Measurements from ENCODE around the gene MIB2.
A peak's percentile ranks its signal among the peaks of the same experiment; 100 is the strongest.
"Not testable (repeated sequence)": the region's sequence is repeated elsewhere in the genome, so short reads cannot be mapped to it uniquely, and the experiment has no call there.

Gene MIB2

DNA sequence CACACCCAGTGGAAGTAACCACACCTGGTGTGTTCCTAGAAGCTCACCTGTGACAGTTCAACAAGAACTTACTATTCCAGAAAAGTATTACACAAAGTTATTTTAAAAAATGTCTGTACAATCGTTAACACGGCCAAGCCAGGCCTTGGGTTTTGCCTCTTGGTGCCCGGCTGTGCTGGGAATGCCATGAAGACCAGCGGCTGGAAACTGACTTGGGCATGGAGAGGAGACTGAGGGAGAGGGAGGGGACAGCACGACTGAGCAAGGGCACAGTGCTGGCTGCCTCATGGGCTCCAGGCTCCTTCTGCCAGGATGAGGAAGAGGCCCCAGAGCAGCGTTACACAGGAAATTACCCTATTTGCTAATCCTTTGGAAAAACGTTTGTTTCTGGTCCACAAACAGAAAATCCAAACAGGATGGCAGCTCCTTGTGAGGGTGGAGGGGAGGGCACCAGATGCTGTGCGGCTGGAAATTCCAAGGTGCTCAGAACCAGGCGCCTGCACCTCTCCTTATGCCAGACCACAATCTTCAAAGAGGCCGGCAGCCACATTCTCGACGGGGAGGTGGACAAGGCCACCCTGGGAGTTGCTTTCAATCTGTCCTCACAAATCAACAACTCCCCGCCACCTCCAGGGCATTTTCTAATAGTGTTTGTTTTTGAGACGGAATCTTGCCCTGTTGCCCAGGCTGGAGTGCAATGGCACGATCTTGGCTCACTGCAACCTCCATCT is 47.7 kb downstream of the MIB2 start:
- not testable (repeated sequence) for DNase-seq

DNA sequence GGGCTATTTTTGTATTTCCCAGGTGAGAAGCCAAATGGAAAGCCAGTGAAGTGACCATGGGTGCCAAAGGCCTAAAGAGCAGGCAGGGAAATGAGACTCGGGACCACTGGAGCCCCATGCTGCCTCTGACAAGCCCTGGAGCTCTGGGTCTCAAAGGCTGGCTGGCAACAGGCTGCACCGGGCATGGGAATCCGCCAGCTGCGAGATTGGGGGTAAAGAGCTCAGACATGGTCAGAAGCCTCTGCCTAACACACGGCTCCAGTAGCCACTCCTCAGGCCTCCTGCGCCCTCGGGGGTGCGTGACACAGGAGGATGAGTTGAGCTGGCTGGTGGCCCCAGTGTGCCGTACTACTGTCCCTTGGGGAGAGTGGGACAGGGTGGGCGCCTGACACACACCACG is 49.0 kb downstream of the MIB2 start:
- not testable (repeated sequence) for DNase-seq

DNA sequence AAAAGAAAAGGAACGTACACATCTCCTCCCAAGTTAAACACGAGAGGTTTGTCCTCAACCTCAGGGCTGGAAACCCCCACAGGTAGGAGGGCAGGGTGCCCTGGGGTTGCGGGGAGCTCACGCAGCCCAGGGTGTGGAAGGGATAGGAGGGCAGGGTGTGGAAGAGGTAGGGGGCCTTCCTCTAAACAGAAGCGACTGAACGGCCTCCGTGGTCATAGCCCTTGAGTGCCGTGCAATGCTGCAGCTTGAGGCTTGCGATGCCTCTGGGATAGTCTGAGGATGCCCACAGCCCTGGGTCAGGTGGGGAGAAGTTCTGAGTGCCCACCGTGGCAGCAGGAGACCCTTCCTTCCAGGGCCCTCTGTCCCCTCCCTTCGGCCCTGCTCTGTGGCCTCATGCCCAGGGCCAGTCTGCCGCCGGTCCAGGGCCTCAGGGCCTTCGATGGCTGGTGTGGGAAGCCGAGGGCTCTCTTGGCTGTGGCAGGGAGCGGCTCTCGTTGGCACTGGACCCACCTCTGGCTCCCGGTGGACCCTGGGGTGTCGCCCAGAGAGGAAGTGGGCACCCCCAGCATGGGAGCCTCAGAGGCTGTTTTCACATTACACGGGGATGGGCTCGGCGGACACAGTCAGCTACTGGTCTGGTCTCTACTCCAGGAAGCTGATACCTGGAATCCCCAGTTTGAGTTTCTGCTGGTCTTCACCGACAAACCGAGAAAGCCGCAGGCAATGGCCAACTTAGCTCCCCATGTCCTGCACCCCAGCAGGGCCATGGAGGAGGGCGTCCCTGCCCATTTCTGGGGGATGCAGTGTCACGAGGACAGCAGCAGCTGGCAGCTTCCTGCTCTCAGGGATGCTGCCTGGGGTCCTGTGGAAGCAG is 49.9 kb downstream of the MIB2 start:
- no peak for DNase-seq

DNA sequence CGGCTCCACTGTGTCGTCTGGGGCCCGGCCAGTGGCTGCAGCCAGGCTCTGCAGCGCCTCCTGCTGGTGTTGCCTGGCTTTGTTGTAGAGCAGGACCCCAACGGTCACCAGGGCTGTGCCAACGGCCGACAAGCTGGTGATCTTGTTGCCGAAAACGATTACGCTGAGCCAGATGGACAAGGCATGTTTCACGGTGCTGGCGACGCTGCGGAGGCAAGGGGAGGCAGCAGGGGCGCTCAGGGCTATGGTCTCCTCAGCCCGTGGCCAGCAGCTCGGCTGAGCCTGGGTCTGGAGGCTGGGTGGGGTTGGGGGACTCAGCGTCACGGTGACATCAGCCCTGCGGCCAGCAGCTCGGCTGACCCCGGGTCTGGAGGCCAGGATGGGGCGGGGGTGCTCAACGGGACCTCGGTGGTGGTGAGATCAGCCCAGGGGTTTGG is 50.5 kb downstream of the MIB2 start:
- peak; percentile 34 for DNase-seq

DNA sequence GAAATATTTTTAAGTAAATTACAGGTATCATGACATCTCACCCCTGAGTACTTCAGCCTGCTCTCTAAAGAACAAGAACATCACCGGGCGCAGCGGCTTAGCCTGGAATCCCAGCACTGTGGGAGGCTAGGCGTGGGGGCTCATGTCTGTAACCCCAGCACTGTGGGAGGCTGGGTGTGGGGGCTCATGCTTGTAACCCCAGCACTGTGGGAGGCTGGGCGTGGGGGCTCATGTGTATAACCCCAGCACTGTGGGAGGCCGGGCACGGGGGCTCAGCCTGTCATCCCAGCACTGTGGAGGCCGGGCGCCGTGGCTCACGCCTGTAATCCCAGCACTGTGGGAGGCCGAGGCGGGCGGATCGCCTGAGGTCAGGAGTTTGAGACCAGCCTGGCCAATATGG is 51.2 kb downstream of the MIB2 start:
- no peak for DNase-seq

DNA sequence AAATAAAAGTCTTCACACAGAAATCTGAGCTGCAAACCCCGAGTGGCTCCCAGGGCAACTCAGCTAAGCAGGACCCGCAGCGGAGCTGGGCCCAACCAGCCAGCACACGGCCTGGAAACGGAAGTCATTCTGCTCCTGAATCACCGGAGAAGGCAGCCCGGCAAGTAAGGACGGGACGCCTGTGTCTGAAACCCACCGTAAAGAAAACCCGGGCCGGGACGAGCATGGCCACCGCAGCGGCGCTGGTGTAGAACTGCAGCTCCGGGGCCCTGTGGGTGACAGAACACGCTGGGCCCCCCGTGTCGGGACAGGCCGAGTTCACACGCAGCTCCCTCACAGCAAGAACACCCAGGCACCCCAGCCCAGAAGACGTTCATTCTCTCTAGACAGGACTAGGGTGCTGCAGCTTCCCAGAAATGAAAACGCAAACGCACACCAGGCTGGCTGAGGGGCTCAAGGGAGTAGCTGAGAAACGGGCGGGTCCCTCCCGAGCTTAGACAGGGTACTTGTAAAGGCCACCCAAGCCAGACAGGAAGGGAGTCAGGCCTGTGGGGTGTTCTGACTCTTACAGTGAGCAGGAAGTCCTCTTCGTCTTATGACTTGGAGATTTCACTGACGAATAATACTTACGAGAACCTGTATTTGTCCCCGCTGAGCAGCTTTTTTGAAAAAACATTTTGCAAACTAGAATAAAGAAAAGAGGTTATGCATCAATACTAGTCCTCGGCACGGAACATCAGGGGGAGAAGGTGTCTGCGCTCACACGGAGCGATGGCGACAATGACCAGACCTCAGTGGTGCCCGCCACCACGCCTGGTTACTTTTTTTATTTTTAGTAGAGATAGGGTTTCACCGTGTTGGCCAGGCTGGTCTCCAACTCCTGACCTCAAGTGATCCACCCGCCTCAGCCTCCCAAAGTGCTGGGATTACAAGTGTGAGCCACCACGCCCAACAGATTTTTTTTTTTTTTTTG is 54.5 kb downstream of the MIB2 start:
- no peak for DNase-seq

DNA sequence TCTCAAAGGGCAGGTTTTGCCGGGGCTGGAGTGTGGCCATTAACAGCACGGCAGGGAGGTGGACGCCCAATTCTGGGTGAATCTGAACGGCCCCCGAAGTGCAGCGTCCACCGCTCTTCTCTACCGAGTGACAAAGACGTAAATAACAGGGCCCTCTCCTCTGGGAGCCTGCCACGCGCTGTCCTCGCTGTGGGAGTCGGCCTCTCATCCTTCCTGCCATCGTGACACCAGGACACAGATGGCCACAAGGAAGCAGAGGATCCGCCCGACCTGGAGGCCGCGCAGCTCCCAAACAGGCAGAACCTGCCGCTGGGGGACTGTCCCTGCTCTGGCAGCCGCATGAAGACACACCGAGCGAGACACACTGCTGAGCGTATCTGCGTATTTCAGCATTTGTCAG is 55.6 kb downstream of the MIB2 start:
- no peak for DNase-seq

DNA sequence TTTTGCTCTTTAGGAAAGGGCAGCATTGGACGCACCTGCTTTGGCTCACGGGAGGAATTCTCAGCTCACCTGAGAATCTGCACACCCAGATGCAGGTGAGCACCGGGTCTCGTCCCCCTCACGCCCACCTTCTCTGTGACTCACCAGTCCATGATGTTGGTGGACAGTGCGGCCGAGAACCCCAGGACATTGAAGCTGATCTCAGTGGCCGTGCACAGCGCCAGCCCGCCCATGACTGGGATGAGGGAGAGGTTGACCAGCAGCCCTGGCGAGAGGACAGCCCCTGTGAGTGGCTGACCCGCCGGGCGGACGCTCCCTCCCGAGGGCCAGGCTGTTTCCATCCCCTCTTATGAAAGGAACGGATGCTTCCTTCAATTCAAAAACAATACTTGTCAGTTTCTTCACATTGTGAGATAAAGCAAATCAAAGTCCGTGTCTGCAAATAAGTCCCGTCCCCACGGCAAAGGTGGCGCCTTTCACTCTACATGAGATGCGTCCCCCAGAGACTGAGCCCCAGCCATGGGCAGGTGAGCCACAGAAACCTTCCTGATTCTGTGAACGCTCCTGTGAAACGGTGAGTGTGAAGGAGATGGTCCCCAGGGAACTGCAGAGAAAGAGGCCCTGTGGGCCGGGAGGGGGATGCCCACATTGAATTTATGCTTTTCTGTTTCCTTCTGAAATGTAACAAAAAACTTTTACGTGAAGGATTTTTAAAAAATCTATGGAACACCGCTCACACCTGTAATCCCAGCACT is 56.2 kb downstream of the MIB2 start:
- DNase-seq: no peak

DNA sequence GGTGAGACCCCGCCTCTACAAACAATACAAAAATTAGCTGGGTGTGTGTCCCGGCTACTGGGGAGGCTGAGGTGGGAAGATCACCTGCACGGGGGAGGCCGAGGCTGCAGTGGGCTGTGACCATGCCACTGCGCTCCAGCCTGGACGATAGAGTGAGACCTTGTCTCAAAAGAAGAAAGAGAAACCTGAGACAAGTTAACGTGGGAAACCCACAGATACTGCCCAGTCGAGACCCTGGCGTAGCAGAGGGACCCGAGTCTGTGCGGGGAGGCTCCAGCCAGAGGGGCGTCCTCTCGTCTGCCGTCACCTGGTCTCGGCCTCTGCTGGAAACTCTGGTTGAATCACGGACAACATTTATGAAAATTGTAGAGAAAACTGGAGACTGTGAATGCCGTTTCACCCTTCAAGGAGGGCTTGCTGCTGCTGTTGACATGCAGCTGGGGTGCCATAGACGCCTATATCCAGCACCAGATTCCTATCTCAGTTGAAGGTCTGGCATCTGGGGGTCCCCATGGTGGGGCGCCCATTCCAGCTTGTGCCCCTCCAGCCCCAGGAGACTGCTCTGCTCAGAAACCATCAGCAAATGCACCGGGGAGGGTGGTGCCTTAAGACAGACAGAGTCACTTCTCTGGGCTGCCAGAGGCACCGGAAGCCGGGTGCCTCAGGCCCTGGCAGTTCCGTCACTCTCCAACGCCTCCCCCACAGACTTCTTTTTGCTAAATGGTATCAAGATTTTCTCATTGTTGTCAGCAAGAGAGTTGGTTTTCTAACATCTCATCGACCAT is 57.1 kb downstream of the MIB2 start:
- no peak for DNase-seq

DNA sequence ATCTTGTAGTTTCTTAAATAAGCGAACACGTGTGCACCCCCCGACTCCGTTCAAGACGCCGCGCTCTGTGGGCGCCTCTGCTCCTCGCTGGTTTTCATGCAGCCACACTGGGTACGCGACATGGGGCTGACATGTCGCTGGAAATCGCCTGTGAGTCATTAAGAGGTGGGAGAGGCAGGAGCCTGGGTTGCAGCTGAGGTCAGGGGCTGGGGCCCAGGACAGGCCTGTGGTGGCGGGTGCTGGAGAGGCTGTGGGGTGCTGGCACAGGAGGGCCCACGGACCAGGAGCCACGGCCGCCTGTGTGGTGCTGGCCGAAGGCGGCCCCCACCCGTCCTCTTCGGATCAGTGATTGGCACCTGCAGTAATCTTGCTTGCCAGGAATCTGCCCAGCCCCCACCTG is 59.5 kb downstream of the MIB2 start:
- DNase-seq: not testable (repeated sequence)

DNA sequence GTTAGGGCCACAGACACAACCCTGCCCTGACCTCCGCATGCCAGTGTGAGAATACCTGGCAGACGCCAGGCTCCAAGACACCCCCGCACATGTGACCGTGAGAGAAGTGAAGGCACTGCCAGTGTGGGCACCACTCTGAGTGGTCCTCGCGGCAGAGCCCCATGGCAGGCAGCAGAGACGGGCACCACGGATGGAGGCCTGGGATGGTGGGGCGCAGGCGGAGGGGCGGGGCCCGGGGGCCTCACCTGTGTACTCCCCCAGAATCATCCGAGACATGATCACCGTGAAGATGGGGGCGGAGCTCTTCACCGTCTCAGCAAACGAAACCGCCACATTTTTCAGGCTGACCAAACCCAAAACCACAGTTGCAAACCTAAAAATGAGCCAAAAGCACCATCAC is 59.9 kb downstream of the MIB2 start:
- DNase-seq: not testable (repeated sequence)

DNA sequence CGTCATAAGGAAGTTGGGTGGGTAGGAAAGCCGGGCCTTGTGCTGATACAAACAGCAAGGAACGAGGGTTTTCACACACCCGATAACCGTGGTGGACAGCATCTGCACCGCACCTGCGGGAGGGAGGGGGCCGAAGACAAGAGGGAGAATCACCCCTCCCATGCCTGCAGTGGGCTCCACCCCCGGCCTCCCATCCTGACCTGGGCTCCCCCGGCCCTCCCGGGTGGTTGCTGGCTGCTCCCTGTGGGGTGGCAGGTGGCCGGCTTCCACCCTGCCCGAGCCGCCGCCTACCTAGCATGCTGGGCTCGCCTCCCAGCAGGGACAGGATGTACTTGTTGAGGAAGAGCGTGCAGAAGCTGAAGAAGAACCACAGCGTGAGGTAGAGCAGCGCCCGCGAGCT is 60.8 kb downstream of the MIB2 start:
- not testable (repeated sequence) for DNase-seq

DNA sequence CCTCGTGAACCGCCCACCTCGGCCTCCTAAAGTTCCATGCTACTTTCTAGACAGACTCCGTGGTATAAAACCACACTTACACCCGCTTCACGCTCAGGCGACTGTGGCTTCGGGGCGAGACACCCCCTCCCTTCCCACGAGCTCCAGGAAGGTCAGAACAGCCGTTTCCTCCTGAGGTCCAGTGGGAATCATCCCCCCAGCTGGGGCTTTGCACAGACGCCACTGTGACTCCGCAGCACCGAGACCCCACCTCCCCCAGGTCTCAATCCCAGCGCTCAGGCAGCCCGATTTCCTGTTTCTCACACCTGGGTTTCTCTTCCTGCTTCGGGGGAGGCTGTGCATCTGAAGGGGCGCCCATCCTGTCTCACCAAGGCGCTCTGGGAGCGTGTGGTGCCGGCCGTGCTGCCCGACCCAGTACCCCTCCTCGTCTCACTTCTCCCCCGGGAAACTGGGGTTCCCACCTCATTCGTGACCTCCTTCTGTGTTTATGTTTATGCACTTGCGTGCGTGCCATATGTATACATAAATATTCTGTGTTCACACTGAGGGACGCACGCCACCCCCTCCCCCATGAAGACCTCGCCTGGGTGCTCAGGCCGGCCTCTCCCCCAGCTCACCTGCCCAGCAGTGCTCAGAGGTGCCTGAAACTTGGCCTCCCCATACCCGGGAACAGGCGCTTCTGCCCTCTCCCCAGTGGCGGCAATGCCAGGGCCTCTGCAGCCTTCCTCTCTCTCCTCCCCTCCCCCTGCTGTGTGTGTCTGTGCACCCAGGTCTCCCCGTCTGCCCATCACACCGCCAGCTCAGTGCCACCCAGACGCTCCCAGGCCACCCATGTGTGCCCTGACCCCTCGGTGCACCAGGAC is 62.6 kb downstream of the MIB2 start:
- peak; percentile 41 for DNase-seq

DNA sequence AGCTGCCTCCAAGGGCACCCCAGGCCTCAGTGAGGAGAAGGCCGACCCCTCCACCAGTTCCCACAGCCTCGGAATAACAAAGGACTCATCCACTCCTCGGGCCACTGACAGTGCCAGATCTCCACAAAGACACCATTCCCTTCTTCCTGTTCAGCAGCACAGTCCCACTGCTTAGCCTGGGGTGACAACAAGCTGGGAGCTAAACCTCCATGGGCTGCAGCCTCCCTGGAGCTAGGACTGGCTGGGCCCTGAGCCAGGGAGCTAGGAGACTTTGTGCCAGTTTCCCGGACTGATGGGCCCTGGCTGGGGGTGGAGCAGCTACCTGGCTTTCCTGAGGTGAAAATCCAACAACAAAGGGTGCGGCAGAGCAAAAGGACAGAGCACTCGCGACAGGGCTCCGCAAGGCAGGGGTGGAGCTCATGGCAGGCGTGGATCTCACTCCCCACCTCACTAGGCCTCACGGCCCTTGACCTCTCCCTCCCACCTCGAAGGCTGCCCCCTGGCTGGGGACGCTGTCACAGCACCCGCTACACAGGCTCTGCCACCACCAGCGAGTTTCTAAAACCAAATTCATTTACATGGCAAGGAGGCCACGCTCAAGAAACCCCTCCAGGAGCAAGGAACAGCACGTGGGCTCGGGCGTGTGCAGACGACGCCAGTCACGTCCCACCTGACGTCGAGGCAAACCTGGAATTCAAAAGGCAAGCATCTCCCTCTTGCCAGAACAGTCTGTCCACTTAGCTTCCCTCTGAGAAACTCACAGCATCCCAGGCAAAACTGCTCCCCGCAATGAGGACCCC is 63.5 kb downstream of the MIB2 start:
- peak; percentile 72 for DNase-seq
